Measurements from ENCODE around the gene SPTB.

SPTB gene

DNA sequence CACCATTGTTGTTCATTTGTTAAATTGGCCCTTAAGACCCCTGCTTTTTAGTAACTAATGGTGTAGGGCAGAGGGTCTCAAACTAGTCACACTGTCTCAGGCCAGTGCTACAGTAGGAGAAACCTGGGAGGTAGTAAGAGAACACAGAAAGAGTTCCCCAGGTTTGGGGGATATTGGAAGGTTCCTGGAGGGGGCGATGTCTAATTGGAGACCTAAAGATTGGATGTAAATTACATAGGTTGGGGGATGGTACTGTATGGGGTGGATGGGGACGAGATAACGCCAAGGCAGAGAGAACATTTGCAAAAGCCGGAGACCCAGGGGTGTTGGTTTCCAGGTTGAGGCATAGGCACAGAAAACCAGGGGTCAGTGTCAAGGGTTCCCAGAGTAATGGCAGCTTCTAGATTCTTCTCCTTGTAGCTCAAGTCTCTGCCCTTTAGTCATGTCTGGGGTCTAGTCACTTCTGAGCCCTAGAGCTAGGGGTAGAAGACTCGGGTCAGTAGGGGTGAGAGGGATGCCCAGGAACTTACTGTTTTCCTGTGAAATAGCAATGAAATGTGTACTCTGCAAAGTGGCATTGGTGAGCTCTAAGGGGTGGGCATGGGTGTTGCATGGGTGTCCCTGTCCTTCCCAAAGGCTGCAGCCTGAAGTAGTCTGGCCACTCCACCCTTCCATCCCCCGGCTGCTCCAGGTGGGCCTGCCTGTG, 153.7 kb downstream of the SPTB start:
- H3K4me3 ChIP-seq (replicated peaks; ENCODE audit: low read depth, low read length), result no peak overlapping the region
- no peak for DNase-seq (ENCODE audit: low read depth)
- TF ChIP-seq, protein P1, sequence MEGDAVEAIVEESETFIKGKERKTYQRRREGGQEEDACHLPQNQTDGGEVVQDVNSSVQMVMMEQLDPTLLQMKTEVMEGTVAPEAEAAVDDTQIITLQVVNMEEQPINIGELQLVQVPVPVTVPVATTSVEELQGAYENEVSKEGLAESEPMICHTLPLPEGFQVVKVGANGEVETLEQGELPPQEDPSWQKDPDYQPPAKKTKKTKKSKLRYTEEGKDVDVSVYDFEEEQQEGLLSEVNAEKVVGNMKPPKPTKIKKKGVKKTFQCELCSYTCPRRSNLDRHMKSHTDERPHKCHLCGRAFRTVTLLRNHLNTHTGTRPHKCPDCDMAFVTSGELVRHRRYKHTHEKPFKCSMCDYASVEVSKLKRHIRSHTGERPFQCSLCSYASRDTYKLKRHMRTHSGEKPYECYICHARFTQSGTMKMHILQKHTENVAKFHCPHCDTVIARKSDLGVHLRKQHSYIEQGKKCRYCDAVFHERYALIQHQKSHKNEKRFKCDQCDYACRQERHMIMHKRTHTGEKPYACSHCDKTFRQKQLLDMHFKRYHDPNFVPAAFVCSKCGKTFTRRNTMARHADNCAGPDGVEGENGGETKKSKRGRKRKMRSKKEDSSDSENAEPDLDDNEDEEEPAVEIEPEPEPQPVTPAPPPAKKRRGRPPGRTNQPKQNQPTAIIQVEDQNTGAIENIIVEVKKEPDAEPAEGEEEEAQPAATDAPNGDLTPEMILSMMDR (IDR thresholded peaks at IDR 0.05; ENCODE audit: low read length, missing control alignments), result no peak

- H3K4me3 ChIP-seq (replicated peaks; ENCODE audit: low read depth, low read length), result no peak overlapping the region
- TF ChIP-seq, protein P1 (IDR thresholded peaks at IDR 0.05; ENCODE audit: low read length, missing control alignments), result no peak
Observed at GRCh38 chr14:64725261-64725815, 154.4 kb downstream of the SPTB start.

GRCh38 chr14:64724578-64724930, 155.2 kb downstream of the SPTB start:
- DNase-seq (ENCODE audit: low read depth), result no peak
- TF ChIP-seq, protein P1 (IDR thresholded peaks at IDR 0.05; ENCODE audit: low read length, missing control alignments), result no peak
- no peak overlapping the region for H3K4me3 ChIP-seq (replicated peaks; ENCODE audit: low read depth, low read length)

More at GRCh38 chr14:64725261-64725815, 154.4 kb downstream of the SPTB start:
- DNase-seq (ENCODE audit: low read depth), result no peak

- DNase-seq (ENCODE audit: low read depth), result no peak
- TF ChIP-seq, protein P1 (IDR thresholded peaks at IDR 0.05; ENCODE audit: low read length, missing control alignments), result no peak
- no peak overlapping the region for H3K4me3 ChIP-seq (replicated peaks; ENCODE audit: low read depth, low read length)
Observed at GRCh38 chr14:64723691-64724577, 155.8 kb downstream of the SPTB start.

DNA sequence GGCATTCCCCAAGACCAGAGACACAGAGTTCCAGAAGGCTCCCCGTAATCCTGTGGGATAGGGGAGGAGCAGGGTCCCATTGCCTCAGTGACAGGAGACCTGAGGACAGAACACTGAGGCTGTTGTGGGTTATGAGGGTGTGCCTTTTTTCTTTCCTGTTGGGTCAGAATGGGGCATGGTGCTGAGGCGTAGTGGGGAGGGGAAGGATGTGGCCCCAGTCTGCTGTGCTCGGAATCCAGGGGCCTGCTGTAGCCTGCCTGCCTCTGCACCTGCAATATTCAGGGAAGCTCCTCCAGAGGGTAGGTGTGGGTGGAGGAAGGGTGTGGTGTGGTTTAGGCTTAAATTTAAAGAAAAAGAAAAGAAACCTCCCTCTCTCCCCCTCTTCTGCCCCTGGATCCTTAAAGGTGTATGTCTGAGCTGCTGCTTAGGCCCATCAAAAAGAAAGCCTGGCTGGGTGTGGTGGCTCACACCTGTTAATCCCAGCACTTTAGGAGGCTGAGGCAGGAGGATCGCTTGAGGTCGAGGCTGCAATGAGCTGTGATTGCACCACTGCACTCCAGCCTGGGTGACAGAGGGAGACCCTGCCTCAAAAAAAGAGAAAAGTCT, 156.8 kb downstream of the SPTB start:
- H3K4me3 ChIP-seq (replicated peaks; ENCODE audit: low read depth, low read length), result no peak overlapping the region
- TF ChIP-seq, protein P1 (IDR thresholded peaks at IDR 0.05; ENCODE audit: low read length, missing control alignments), result no peak
- no peak for DNase-seq (ENCODE audit: low read depth)

GRCh38 chr14:64721899-64722298, 157.8 kb downstream of the SPTB start:
- DNase-seq (ENCODE audit: low read depth), result no peak
- TF ChIP-seq, protein P1 (IDR thresholded peaks at IDR 0.05; ENCODE audit: low read length, missing control alignments), result no peak
- no peak overlapping the region for H3K4me3 ChIP-seq (replicated peaks; ENCODE audit: low read depth, low read length)

All from fibroblast of pulmonary artery (primary cell).